ENCODE results near the gene TRIM9.

DNA sequence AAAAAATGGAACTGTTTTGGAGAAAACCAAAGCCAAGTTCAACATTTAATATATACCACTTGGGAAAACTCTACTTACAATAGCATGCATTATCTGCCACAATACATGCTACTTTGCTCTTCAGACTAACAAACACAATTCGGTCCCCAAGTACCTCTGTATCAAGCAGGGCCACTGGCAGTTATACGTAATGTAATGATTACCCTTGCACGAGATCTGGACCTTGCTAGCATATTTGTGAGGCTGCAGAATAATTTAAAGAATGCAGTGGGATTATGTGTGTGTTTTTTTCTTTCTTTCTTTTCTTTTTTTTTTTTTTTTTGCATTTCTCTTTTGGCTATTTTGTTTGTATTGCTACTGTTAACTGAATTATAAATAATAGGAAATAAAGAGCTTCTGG, 127.8 kb downstream of the TRIM9 start:
- TF ChIP-seq, protein P1, sequence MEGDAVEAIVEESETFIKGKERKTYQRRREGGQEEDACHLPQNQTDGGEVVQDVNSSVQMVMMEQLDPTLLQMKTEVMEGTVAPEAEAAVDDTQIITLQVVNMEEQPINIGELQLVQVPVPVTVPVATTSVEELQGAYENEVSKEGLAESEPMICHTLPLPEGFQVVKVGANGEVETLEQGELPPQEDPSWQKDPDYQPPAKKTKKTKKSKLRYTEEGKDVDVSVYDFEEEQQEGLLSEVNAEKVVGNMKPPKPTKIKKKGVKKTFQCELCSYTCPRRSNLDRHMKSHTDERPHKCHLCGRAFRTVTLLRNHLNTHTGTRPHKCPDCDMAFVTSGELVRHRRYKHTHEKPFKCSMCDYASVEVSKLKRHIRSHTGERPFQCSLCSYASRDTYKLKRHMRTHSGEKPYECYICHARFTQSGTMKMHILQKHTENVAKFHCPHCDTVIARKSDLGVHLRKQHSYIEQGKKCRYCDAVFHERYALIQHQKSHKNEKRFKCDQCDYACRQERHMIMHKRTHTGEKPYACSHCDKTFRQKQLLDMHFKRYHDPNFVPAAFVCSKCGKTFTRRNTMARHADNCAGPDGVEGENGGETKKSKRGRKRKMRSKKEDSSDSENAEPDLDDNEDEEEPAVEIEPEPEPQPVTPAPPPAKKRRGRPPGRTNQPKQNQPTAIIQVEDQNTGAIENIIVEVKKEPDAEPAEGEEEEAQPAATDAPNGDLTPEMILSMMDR (IDR thresholded peaks at IDR 0.05), result no peak
- TF ChIP-seq POLR2A (IDR thresholded peaks at IDR 0.05), result no peak
- TF ChIP-seq EP300 (IDR thresholded peaks at IDR 0.05), result no peak
- TF ChIP-seq POLR2AphosphoS5 (IDR thresholded peaks at IDR 0.05), result no peak
